Measurements from ENCODE around the gene SFMBT2.
"Not testable (repeated sequence)": the region's sequence is repeated elsewhere in the genome, so short reads cannot be mapped to it uniquely, and the experiment has no call there.

SFMBT2 gene

DNA sequence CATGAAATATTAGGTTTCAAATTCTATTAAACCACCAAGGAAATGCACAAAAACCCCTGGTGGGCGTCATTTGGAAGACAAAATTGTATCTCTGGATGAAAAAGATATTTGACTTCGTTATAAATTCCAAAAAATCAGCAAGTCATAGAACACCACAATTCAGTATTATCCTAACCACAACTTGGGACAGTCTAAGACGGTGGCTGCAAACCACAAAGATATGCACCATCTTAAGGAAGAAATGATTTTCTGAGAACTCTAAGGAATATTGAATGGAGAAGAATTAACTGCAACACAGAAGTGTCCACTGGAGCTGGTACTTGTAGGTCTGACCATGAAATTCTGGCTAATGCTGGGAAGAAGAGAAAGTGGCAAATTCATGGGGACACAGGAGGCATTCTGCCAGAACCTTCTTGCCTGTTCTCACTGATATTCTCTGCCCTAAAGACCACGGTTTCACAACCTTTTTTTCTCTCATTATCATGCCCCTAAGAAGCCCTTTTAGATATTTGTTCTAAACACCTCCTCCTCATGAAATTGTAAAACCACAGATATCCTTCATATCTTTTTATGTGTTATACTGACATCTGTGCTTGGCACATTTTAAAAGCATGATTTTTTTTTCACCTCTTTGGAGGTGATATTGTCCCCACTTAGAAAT is 92.9 kb downstream of the SFMBT2 start:
- no peak for DNase-seq (ENCODE audit: low read depth)
- in situ Hi-C loops (cut with HindIII; ENCODE audit: low sequenced_read_pairs): no loop called here
- no peak for TF ChIP-seq CTCF (IDR thresholded peaks at IDR 0.05; ENCODE audit: low read depth, low read length, missing control alignments)
- H3K4me3 ChIP-seq (ENCODE audit: low read depth, low read length): no peak overlapping the region

DNA sequence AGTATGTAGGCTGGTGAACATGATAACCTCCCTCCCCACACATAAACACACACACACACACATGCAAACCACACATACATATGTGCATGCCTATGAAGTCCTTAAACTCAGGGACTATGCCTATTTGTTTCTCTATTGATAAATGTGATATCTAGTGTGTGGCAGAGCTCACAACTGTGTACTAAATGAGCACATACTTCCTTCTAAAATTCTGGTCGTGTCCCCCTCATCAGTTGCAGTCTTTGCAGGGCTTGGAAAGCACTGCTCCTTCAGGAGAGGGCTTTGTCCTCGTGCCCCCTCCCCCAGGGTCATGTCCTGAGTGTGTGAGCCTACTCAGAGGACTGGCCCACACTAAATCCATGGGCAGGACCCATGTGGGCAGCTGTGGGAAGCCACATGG is 94.0 kb downstream of the SFMBT2 start:
- no peak for DNase-seq (ENCODE audit: low read depth)
- no peak overlapping the region for H3K4me3 ChIP-seq (ENCODE audit: low read depth, low read length)
- no peak for TF ChIP-seq CTCF (IDR thresholded peaks at IDR 0.05; ENCODE audit: low read depth, low read length, missing control alignments)
- in situ Hi-C loops (cut with HindIII; ENCODE audit: low sequenced_read_pairs): no loop called here

GRCh38 chr10:7315906-7316305 is 94.9 kb downstream of the SFMBT2 start:
- in situ Hi-C loops (cut with HindIII; ENCODE audit: low sequenced_read_pairs): no loop called here
- DNase-seq (ENCODE audit: low read depth): no peak
- no peak overlapping the region for H3K4me3 ChIP-seq (ENCODE audit: low read depth, low read length)
- TF ChIP-seq CTCF (IDR thresholded peaks at IDR 0.05; ENCODE audit: low read depth, low read length, missing control alignments): no peak

GRCh38 chr10:7314170-7314569 is 96.7 kb downstream of the SFMBT2 start:
- in situ Hi-C loops (cut with HindIII; ENCODE audit: low sequenced_read_pairs): no loop called here
- no peak for DNase-seq (ENCODE audit: low read depth)
- no peak overlapping the region for H3K4me3 ChIP-seq (ENCODE audit: low read depth, low read length)
- TF ChIP-seq CTCF (IDR thresholded peaks at IDR 0.05; ENCODE audit: low read depth, low read length, missing control alignments): no peak

DNA sequence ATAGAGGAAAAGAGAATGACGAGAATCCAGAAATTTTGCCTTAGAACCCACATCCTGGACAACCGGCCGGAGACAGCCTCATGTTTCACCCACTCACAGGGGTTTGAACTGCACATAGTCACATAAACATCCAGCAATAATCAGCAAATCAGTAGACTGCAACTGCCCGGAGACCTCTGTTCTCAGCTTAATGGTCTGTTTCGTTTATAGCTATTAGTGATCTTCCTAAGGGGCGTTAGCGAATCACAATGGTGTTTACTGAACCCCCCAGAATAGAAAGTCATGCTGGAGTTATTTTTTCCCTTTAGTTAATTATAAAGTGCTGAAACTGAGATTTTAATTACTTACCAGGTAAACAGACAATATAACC is 98.4 kb downstream of the SFMBT2 start:
- in situ Hi-C loops (cut with HindIII; ENCODE audit: low sequenced_read_pairs): no loop called here
- TF ChIP-seq CTCF (IDR thresholded peaks at IDR 0.05; ENCODE audit: low read depth, low read length, missing control alignments): no peak

GRCh38 chr10:7311850-7312487 is 98.9 kb downstream of the SFMBT2 start:
- DNase-seq (ENCODE audit: low read depth); in situ Hi-C loops (cut with HindIII; ENCODE audit: low sequenced_read_pairs); H3K4me3 ChIP-seq (ENCODE audit: low read depth, low read length): not testable (repeated sequence)

More for the DNA sequence above, 98.4 kb downstream of the SFMBT2 start:
- no peak for DNase-seq (ENCODE audit: low read depth)
- no peak overlapping the region for H3K4me3 ChIP-seq (ENCODE audit: low read depth, low read length)

DNA sequence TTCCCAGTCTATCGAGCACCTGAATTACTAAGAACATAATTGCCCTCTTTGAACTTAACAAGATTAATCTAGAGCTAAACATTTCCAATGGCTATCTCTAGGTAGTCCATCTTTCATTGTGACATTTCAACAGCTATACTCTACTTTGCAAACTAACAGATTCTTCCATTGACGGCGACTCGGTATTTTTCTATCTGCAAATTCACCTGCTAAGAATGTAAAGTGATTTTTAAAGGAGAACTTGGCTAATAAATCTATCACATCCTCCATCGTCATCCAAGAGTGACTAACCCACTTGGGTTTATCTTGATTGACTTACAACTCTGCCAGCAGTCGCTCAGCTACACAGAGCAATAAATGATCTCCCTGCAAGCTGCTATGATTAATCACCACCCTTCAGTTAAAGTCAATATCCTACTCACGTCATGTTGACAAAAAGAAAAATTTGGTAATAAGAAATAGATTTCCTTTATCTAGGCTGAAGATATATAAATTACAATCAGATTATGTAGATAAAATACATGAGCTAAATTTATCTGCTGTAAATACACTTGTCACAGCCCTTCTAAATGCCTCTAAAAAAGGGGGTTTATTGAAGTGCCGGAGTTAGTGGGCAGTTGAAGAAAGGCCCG is 99.5 kb downstream of the SFMBT2 start:
- in situ Hi-C loops (cut with HindIII; ENCODE audit: low sequenced_read_pairs): no loop called here
- no peak overlapping the region for H3K4me3 ChIP-seq (ENCODE audit: low read depth, low read length)

More for the DNA sequence above, 99.5 kb downstream of the SFMBT2 start:
- no peak for TF ChIP-seq CTCF (IDR thresholded peaks at IDR 0.05; ENCODE audit: low read depth, low read length, missing control alignments)
- DNase-seq (ENCODE audit: low read depth): no peak

All from astrocyte of the cerebellum (primary cell).